Measurements from ENCODE around the gene PTGES3L.

DNA sequence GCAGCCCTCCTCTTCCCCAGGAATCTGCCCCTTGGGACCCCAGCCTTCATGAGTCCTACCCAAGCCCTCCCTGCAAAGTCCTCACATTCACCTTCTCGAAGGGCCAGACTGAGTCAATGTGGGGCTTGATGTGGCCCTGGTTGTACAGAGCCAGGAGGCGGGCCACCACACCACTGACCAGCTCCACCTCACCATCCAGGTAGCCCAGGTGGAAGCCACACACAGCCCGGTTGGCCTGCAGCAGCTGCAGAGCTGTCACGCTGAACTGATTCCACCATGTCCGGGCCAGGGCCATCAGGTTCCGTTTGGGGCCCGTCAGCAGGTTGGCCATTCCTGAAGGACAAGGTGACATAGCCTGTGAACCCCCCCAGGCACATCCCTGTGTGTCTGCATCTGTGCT is 36.3 kb upstream of the PTGES3L start:
- TF ChIP-seq, protein P1, sequence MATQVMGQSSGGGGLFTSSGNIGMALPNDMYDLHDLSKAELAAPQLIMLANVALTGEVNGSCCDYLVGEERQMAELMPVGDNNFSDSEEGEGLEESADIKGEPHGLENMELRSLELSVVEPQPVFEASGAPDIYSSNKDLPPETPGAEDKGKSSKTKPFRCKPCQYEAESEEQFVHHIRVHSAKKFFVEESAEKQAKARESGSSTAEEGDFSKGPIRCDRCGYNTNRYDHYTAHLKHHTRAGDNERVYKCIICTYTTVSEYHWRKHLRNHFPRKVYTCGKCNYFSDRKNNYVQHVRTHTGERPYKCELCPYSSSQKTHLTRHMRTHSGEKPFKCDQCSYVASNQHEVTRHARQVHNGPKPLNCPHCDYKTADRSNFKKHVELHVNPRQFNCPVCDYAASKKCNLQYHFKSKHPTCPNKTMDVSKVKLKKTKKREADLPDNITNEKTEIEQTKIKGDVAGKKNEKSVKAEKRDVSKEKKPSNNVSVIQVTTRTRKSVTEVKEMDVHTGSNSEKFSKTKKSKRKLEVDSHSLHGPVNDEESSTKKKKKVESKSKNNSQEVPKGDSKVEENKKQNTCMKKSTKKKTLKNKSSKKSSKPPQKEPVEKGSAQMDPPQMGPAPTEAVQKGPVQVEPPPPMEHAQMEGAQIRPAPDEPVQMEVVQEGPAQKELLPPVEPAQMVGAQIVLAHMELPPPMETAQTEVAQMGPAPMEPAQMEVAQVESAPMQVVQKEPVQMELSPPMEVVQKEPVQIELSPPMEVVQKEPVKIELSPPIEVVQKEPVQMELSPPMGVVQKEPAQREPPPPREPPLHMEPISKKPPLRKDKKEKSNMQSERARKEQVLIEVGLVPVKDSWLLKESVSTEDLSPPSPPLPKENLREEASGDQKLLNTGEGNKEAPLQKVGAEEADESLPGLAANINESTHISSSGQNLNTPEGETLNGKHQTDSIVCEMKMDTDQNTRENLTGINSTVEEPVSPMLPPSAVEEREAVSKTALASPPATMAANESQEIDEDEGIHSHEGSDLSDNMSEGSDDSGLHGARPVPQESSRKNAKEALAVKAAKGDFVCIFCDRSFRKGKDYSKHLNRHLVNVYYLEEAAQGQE (IDR thresholded peaks at IDR 0.05; ENCODE audit: insufficient read depth in 1 of 2, low read depth in 2 of 2, low read length in 1 of 2), result no peak
- TF ChIP-seq, protein P2, sequence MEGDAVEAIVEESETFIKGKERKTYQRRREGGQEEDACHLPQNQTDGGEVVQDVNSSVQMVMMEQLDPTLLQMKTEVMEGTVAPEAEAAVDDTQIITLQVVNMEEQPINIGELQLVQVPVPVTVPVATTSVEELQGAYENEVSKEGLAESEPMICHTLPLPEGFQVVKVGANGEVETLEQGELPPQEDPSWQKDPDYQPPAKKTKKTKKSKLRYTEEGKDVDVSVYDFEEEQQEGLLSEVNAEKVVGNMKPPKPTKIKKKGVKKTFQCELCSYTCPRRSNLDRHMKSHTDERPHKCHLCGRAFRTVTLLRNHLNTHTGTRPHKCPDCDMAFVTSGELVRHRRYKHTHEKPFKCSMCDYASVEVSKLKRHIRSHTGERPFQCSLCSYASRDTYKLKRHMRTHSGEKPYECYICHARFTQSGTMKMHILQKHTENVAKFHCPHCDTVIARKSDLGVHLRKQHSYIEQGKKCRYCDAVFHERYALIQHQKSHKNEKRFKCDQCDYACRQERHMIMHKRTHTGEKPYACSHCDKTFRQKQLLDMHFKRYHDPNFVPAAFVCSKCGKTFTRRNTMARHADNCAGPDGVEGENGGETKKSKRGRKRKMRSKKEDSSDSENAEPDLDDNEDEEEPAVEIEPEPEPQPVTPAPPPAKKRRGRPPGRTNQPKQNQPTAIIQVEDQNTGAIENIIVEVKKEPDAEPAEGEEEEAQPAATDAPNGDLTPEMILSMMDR (IDR thresholded peaks at IDR 0.05), result no peak
- no peak for TF ChIP-seq SIN3A (IDR thresholded peaks at IDR 0.05; ENCODE audit: borderline replicate concordance, insufficient read depth, low read depth, low read length)
- no peak for TF ChIP-seq TCF7L2 (IDR thresholded peaks at IDR 0.05; ENCODE audit: low read depth, low read length)
